Mucosa of stomach (tissue), 1 donor: ENCODE measurements around the gene GNG12.

Experiments
- H3K27me3 ChIP-seq: one replicate; pipeline ENCODE4 v1.7.0; 2013; ENCODE audit warnings: mild to moderate bottlenecking, low read length; ENCODE audit not compliant: control insufficient read depth, insufficient read depth
- H3K36me3 ChIP-seq: one replicate; pipeline ENCODE4 v1.7.0; 2013; ENCODE audit warnings: low read length; ENCODE audit not compliant: control insufficient read depth, insufficient read depth
- H3K4me1 ChIP-seq: one replicate; pipeline ENCODE4 v1.7.0; 2013; ENCODE audit warnings: mild to moderate bottlenecking, low read length; ENCODE audit not compliant: control insufficient read depth, insufficient read depth
- H3K4me3 ChIP-seq: one replicate; pipeline ENCODE4 v1.7.0; 2013; ENCODE audit warnings: low read length
- H3K9ac ChIP-seq: one replicate; pipeline ENCODE4 v1.7.0; 2013; ENCODE audit warnings: mild to moderate bottlenecking, low read length, moderate library complexity
- H3K9me3 ChIP-seq: one replicate; pipeline ENCODE4 v1.7.0; 2013; ENCODE audit warnings: mild to moderate bottlenecking, low read length, moderate library complexity; ENCODE audit not compliant: control insufficient read depth
- donor health status: Pancreatic carcinoma.

GNG12 gene

GRCh38 chr1:67743072-67743725 lies 90.1 kb downstream of the GNG12 start:
- no peaks in the 10 kb centered on the region for H3K27me3 ChIP-seq
- no peaks in the 10 kb centered on the region for H3K9me3 ChIP-seq
- H3K4me3 ChIP-seq = no peak overlapping the region
- H3K36me3 ChIP-seq = no peaks in the 10 kb centered on the region
- H3K4me1 ChIP-seq = peaks cover 45% of the 10 kb centered on the region
- H3K9ac ChIP-seq = no peak overlapping the region

- no peak overlapping the region for H3K4me3 ChIP-seq
- peaks cover 43% of the 10 kb centered on the region for H3K4me1 ChIP-seq
- no peaks in the 10 kb centered on the region for H3K9me3 ChIP-seq
- H3K27me3 ChIP-seq = no peaks in the 10 kb centered on the region
- no peaks in the 10 kb centered on the region for H3K36me3 ChIP-seq
- H3K9ac ChIP-seq = no peak overlapping the region
Measured at GRCh38 chr1:67741736-67742135, 91.5 kb downstream of the GNG12 start.

DNA sequence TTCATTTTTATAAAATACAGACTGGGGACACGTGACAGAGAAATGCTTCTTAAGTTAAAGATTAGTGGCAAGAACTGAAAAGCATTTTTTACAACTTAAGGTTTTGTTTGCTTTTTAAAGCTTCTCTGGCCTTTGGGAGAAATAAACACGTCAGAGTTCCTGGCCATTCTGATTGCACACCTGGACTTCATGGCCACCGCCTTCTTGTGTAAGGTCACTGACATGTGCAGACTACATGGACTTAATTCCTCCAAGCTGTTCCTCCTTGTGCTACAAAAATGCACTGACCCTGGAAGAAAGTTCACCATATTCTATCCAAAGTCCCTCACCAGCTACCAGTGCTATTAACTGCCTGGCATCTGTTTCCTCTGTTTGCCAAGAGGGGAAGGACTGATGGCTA lies 92.1 kb downstream of the GNG12 start:
- H3K4me3 ChIP-seq = no peak overlapping the region
- no peaks in the 10 kb centered on the region for H3K36me3 ChIP-seq
- no peaks in the 10 kb centered on the region for H3K9me3 ChIP-seq
- H3K4me1 ChIP-seq = peaks cover 43% of the 10 kb centered on the region
- no peaks in the 10 kb centered on the region for H3K27me3 ChIP-seq
- peak overlapping the region; percentile 17 for H3K9ac ChIP-seq

GRCh38 chr1:67740543-67740942 lies 92.7 kb downstream of the GNG12 start:
- no peaks in the 10 kb centered on the region for H3K27me3 ChIP-seq
- H3K9ac ChIP-seq = no peak overlapping the region
- no peaks in the 10 kb centered on the region for H3K36me3 ChIP-seq
- no peaks in the 10 kb centered on the region for H3K9me3 ChIP-seq
- H3K4me3 ChIP-seq = no peak overlapping the region
- peaks cover 44% of the 10 kb centered on the region for H3K4me1 ChIP-seq

- Histone ChIP-seq H3K4me1 (peaks cover 40% of the 10 kb centered on the region), H3K4me3 (no peak overlapping the region), H3K9me3 (no peaks in the 10 kb centered on the region), H3K27me3 (no peaks in the 10 kb centered on the region), H3K36me3 (no peaks in the 10 kb centered on the region), H3K9ac (no peak overlapping the region)
Measured at GRCh38 chr1:67739361-67739760, 93.9 kb downstream of the GNG12 start.

- Histone ChIP-seq H3K27me3 (no peaks in the 10 kb centered on the region), H3K36me3 (no peaks in the 10 kb centered on the region), H3K4me1 (peaks cover 48% of the 10 kb centered on the region), H3K9me3 (no peaks in the 10 kb centered on the region), H3K4me3 (no peak overlapping the region), H3K9ac (no peak overlapping the region)
Measured at GRCh38 chr1:67738401-67738800, 94.9 kb downstream of the GNG12 start.

DNA sequence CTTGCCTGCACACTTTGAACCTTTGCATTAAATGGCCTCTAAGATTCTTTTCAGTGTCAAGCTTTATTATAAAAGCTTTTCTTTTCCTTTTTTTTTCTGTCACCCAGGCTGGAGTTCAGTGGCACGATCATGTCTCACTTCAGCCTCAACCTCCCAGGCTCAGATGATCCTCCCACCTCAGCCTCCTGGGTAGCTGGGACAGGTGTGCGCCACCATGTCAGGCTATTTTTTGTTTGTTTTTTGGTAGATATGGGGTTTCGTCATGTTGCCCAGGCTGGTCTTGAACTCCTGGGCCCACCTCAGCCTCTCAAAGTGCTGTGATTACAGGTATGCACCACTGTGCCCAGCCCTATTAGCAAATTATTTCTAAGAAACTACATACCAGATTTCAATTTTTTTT lies 95.4 kb downstream of the GNG12 start:
- H3K9ac ChIP-seq = no peak overlapping the region
- peaks cover 46% of the 10 kb centered on the region for H3K4me1 ChIP-seq
- no peaks in the 10 kb centered on the region for H3K9me3 ChIP-seq

GRCh38 chr1:67736750-67737149 lies 96.5 kb downstream of the GNG12 start:
- no peaks in the 10 kb centered on the region for H3K36me3 ChIP-seq
- no peaks in the 10 kb centered on the region for H3K9me3 ChIP-seq
- no peak overlapping the region for H3K9ac ChIP-seq
- peaks cover 51% of the 10 kb centered on the region for H3K4me1 ChIP-seq
- no peaks in the 10 kb centered on the region for H3K27me3 ChIP-seq
- H3K4me3 ChIP-seq = no peak overlapping the region

More for the DNA sequence above, 95.4 kb downstream of the GNG12 start:
- no peak overlapping the region for H3K4me3 ChIP-seq
- H3K36me3 ChIP-seq = no peaks in the 10 kb centered on the region
- no peaks in the 10 kb centered on the region for H3K27me3 ChIP-seq

GRCh38 chr1:67735806-67736627 lies 97.2 kb downstream of the GNG12 start:
- no peak overlapping the region for H3K4me3 ChIP-seq
- H3K9ac ChIP-seq = peak overlapping the region; percentile 32
- no peaks in the 10 kb centered on the region for H3K36me3 ChIP-seq
- peaks cover 46% of the 10 kb centered on the region for H3K4me1 ChIP-seq
- no peaks in the 10 kb centered on the region for H3K27me3 ChIP-seq
- no peaks in the 10 kb centered on the region for H3K9me3 ChIP-seq

DNA sequence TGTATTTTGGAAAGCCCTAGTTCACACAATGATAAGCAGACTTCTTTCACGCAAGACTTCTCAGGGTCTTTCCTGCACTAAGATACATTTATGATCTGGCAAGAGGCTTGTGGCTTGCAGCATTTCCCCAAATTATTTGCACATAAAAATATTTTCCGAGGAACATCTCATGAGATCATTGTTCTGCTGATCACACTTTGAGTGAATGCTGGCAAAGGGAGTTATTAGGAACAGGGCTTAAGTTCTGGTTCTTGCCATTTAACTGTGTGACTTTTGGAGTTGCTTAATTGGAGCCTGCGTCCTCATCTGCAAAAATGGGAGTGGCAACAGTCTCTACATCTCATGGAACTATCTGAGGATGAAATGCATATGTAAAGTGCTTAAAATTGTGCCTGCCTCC lies 98.1 kb downstream of the GNG12 start:
- Histone ChIP-seq H3K27me3 (no peaks in the 10 kb centered on the region), H3K9me3 (no peaks in the 10 kb centered on the region), H3K9ac (no peak overlapping the region), H3K36me3 (no peaks in the 10 kb centered on the region), H3K4me1 (peaks cover 40% of the 10 kb centered on the region), H3K4me3 (no peak overlapping the region)

DNA sequence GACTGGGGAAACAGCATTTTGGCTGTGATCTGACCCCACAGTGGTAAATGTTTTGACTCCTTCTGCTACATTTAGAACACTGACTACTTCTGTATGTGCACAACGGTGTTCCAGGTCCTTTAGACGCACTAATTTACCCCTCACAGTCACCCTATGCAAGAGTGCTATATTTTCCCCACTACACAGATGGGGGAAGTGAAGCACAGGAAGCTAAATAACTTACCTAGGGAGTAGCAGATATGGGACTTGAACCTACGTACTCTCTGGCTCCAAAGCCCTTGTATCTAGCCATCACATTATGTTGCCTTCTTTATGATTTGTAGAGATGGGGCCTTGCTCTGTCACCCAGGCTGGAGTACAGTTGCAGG lies 99.0 kb downstream of the GNG12 start:
- H3K4me1 ChIP-seq = peaks cover 40% of the 10 kb centered on the region
- H3K4me3 ChIP-seq = no peak overlapping the region
- H3K9ac ChIP-seq = no peak overlapping the region
- no peaks in the 10 kb centered on the region for H3K9me3 ChIP-seq
- no peaks in the 10 kb centered on the region for H3K27me3 ChIP-seq
- no peaks in the 10 kb centered on the region for H3K36me3 ChIP-seq

DNA sequence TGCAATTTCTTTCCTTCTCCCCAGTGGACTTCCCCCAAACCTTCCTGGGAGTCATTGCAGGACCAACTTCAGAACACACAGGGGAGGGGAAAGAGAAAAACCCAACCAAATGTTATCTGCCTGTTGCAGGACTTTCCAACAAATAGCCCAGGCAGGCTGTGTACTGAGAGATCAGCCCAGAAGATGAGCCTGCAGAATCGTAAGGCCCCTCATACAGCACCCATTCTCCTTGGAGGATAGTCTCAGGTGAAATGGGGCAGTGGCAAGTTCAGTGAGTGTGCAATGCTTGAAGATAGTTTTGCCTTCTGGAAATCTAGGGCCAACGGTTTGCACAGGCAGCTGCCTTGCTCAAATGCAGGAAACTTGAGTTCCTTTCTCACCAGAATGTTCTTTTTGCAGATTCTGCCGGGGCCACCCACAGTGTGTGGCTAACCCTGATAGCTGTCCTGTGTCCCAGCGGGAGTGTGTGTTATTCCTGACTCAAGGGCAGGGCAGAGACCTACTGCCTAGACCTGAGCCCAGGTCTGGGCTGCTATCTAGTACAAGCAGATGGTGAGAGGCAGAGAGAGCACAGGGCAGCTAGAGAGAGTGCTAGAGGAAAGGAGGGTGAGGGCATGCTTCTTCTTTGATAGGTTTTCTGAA lies 99.5 kb downstream of the GNG12 start:
- Histone ChIP-seq H3K9ac (no peak overlapping the region), H3K4me1 (peaks cover 40% of the 10 kb centered on the region), H3K36me3 (no peaks in the 10 kb centered on the region), H3K4me3 (no peak overlapping the region), H3K27me3 (no peaks in the 10 kb centered on the region), H3K9me3 (no peaks in the 10 kb centered on the region)
